ENCODE data around the gene ESRRA. TPM values are rescaled to one million over a fixed set of nuclear protein-coding genes. Genes with fewer than 3 reads are reported as not detected.

The ESRRA gene
- total and polyA plus RNA-seq, 12 donors: 115 to 225 (median 135) TPM

- WGBS, 2 donors: 91 to 92% methylated on average over 15 of the region's 15 CpGs
- Histone ChIP-seq H3K9me3 (no peaks in the 10 kb centered on the region), H3K4me1 (peaks cover 18 to 33% (median 24%) of the 10 kb centered on the region in 9 donors), H3K27me3 (no peaks in the 10 kb centered on the region), H3K27ac (peak overlapping the region in 3 of 10 donors; percentile 95 to 99 (median 99)), H3K36me3 (peaks cover 0 to 59% (median 23%) of the 10 kb centered on the region in 9 donors), H3K4me3 (no peak overlapping the region)
- ATAC-seq: no peak
- TF ChIP-seq CTCF (IDR thresholded peaks at IDR 0.05): no peak
- DNase-seq: peak in 1 of 2 donors; percentile 9
- intact Hi-C loops (cut with DNase I): loop anchor here in 3 of 10 donors (2.0 kb wide), 2 partner anchors 14 to 16 kb away; partner anchors contain the start of gene PLCB3 (in 1 of the 3)
Measured at GRCh38 chr11:64266339-64266738, 39.0 kb upstream of the ESRRA start.

GRCh38 chr11:64267207-64267945, 37.9 kb upstream of the ESRRA start:
- WGBS, 2 donors: 76 to 84% methylated on average over 27 of the region's 27 CpGs
- DNase-seq (peak; percentile 31 to 51), ATAC-seq (no peak)
- H3K9me3 ChIP-seq: no peaks in the 10 kb centered on the region
- TF ChIP-seq CTCF (IDR thresholded peaks at IDR 0.05): no peak
- peak overlapping the region in 3 of 10 donors; percentile 73 to 84 (median 83) for H3K4me3 ChIP-seq
- peaks cover 0 to 50% (median 16%) of the 10 kb centered on the region in 9 donors for H3K36me3 ChIP-seq
- H3K4me1 ChIP-seq: peaks cover 18 to 43% (median 34%) of the 10 kb centered on the region in 9 donors
- intact Hi-C loops (cut with DNase I): loop anchor here in 3 of 10 donors (2.0 kb wide), 2 partner anchors 15 to 17 kb away; partner anchors contain the start of gene PLCB3 (in 1 of the 3)
- H3K27me3 ChIP-seq: no peaks in the 10 kb centered on the region
- peak overlapping the region; percentile 58 to 100 (median 98) for H3K27ac ChIP-seq

- peak in 2 of 8 donors; percentile 0 for ATAC-seq
- intact Hi-C loops (cut with DNase I): loop anchor here in 1 of 10 donors (1.0 to 2.0 kb wide), 2 partner anchors 17 to 64 kb away; partner anchors contain the start of gene PLCB3
- 31 to 36% methylated on average over 23 of the region's 23 CpGs for WGBS, 2 donors
- Histone ChIP-seq H3K27ac (peak overlapping the region; percentile 58 to 100 (median 98)), H3K4me3 (peak overlapping the region; percentile 63 to 90 (median 74)), H3K36me3 (peaks cover 0 to 42% (median 9%) of the 10 kb centered on the region in 9 donors), H3K4me1 (peaks cover 18 to 49% (median 36%) of the 10 kb centered on the region in 9 donors), H3K27me3 (no peaks in the 10 kb centered on the region), H3K9me3 (no peaks in the 10 kb centered on the region)
- TF ChIP-seq CTCF (IDR thresholded peaks at IDR 0.05): no peak
- peak; percentile 58 to 74 for DNase-seq
Measured at GRCh38 chr11:64268025-64268892, 37.1 kb upstream of the ESRRA start.

Data from heart right ventricle (tissue), 16 donors.